GM18526 (cell line): ENCODE data around the gene LENG9.

Source experiments
- POLR2A ChIP-seq: IDR thresholded peaks from 3 replicates; pipeline ENCODE4 v1.6.1; 2011; ENCODE audit not compliant: insufficient read length; ENCODE audit errors: extremely low read depth

The LENG9 gene

DNA sequence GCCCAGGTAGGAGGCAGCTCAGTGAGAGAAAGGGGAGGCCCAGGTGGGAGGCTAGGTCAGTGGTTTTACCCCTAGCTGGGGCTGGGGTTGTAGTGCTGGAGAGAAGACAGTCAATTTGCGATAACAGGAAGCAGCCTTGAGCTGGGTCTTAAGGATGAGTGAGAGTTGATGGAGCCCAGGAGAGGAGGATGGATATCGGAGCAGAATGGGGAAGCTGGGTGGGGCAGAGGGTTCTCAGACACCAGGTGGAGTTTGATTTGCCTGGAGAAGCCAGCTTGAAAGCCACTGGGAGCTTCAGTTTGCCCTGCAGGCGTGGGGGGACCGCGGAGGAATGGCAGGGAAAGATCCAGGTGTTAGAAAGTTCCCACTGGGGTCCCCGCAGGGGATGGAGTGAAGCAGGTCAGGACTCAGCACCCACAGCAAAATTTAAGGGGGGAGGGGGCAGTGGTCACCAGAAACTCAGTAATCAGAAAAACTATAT lies 10.4 kb upstream of the LENG9 start:
- no peak for TF ChIP-seq POLR2A

DNA sequence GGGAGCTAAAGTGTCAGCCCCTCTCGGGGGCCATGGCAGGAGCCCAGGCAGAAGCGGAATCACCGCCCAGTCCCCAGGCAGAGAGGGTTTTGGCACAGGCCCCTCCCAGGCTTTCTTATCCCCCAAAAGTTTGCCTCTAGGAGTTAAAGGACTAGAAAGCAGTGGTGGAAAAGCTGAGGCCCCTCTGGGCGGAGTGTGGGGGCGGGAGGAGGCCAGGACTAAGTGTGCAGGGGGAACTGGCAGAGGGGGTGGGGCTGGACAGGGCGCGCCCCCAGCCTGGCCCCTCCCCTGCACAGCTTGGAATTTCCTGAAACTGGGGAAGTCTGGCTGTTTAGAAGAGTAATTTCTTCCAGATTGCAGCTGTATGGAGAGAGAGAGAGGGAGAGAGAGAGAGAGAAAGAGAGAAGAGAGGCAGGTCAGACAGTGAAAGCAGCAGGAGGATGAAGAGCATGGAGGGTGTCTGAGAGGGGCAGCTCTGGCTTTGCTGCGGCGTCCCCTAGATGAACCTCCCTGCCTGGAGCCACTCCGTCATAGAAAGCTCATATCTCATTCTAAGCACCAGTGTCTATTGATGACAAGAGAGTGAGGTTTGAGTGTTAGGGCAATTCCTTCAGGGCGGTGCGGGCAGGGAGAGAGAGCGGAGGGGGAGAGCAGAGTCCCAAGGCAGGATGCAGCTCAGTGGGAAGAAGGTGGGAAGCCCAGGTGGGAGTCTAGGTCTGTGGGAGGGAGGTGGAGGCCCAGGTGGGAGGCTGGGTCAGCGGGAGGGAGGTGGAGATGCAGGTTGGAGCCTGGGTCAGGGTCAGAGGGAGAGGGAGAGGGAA lies 9.7 kb upstream of the LENG9 start, which contains the start of gene CDC42EP5:
CDC42EP5 (minus strand) TSS at position 226 of the 821 bp plus-strand sequence. CDS start 7,749 bp downstream, outside the sequence.
- no peak for TF ChIP-seq POLR2A

DNA sequence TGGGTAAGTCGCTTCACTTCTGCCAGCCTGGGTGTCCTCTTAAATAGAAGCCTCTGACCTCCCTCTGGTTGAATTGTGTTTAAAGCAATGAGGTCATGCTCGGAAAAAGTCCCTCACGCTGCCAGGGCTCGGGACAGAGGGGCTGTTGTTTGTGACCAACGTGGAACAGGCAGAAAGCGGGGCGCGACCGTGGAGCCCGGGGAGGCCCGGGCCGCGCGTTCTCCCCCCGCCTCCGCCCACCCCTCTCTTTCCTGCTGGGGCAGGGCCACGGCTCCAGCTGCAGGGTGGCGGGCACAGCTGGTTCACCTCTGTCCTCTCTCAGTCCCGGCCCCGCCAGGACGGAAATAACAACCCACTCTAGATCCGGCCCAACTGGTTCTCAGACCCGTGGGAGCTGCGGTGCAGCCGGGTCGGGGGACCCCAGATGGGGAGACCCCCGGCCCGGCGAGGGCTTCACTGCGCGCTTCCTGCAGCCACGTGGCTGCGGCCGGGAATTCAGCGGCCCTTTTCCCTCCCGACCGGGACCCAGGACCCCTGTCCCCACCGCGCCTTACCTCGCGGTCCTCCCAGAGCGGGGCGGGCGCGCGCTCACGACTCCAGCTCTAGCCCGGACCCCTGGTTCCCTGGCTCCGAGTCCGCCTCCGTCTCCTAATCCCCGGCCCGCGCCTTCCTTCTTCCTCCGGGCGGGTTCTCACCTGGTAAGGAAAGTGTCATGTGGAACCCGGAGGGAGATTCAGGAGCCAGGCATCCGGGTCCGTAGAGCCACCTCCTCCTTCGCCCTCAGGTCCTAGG lies 7.6 kb upstream of the LENG9 start:
- TF ChIP-seq POLR2A, result no peak

DNA sequence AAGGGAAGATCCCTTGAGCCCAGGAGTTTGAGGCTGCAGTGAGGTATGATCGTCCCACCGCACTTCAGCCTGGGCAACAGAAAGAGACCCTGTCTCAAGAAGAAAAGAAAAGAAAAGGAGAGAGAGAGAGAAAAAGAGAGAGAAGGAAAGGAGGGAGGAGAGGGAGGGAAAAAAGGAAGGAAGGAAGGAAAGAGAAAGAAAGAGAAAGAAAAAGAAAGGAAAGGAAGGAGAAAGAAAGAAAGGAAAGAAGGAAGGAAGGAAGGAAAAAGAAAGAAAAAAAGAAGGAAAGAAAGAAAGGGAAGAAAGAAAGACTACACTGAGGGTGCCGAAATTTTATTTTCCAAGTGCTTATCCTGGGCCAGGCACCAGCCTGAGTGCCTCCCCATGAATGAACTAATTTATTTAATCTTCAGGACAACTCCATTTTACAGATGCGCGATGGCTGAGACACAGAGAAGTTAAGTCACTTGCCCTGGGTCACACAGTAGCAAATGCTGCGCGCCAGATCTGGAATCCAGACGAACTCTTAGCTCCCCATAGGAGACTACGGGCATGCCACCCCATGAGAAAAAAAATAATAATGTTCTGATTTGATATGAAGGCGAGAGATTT lies 6.8 kb upstream of the LENG9 start:
- TF ChIP-seq POLR2A, result no peak

DNA sequence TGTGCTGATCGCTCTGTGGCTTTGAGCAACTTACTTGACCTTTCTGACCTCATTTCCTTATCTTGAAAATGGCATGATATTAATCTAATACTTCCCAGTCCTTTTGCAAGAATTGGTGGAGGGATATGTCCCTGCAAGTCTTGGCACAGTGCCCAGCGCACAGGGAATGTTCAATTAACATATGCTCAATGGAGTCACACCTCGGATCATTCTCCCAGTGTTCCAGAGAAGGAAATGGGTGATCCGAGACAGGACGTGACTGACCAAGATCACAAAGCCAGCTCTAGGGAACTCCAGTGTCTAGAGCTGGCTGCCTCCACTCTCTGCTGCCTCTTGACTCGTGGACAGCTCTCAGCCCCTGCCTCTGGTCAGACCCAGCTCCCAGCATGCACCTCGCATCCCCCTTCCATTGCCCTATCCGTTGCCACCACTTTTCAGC lies 5.9 kb upstream of the LENG9 start:
- no peak for TF ChIP-seq POLR2A

DNA sequence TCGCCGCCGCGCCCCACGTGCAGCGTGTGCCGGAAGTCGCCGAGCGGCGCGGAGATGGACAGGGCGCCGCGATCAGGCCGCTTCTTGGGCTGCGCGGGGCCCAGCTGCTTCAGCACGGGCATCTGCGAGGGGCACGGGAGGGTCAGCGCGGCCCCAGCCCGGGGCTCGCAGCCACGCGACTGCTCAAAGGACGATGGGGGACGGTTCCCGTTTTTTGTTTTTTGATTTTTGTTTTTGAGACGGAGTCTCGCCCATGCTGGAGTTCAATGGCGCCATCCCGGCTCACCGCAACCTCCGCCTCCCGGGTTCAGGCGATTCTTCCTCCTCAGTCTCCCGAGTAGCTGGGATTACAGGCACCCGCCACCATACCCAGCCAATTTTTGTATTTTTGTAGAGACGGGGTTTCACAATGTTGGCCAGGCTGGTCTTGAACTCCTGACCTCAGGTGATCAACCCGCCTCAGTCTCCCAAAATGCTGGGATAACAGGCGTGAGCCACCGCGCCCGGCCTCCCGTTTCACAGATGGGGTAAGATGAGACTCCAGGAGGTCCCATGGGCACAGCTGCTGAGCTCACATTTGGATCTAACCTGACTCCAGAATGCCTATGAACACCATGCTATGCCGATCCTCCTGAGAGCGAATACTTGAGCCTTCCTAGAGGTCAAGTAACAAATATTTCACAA lies 2.0 kb upstream of the LENG9 start:
- no peak for TF ChIP-seq POLR2A

DNA sequence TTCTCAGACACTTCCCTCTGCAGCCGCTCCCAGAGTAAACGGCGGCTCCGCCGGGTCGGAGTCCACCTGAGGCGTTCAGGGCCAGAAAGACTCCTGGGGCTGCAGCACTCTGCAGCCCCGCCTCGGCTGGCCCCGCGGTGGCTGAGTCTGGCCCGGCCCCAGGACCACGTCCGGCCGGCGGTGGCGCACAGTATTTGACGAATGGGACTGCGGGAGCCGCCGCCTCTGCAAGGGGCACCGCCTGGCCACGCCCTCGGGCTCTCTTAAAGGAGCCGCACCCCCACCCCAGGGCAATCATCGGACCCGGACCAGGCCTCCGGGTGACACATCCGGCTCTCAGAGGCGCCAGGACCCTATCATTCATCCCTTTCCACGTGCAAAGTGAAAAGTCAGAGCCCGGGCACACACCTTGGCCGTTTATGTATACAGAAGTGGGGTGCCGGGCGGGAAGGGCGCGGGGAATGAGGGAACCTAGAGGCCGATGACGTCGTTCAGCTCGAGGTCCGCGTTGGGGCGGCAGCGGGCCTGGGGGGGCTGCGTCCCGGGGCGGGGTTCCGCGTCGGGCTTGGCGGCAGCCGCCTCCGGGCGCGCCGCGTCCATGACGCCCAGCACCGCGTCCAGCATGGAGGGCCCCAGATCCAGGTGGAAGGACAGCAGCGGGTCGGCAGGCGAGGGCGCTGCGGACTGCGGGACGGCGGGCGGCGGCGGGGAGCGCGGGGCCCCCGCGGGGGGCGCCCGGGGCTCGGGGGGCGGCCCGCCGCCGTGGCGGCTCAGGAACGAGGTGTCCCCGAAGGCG lies 1.2 kb upstream of the LENG9 start:
- TF ChIP-seq POLR2A, result peak; percentile 82

DNA sequence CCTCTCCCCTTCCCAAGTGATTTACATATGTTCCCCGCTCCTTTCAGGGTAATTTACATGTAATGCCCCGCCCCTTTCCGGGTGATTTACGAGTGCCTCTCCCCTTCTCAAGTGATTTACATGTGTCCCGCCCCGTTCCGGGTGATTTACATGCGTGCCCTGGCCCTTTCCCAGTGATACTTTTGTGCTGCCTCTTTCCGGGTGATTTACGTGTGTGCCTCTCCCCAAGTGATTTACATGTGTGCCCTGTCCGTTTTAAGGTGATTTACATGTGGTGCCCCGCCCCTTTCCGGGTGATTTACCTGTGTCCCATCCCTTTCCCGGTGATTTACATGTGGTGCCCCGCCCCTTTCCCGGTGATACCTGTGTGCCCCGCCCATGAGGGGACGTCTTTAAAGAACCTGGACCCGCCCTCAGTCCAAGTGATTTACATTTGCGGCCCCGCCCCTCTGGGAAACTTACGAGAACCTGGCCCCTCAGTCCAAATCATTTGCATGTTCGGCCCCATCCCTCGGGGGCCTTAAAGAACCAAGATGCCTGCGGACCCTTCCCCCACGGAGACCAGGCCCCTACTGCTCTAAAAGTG lies 559 bp upstream of the LENG9 start:
- TF ChIP-seq POLR2A, result no peak

DNA sequence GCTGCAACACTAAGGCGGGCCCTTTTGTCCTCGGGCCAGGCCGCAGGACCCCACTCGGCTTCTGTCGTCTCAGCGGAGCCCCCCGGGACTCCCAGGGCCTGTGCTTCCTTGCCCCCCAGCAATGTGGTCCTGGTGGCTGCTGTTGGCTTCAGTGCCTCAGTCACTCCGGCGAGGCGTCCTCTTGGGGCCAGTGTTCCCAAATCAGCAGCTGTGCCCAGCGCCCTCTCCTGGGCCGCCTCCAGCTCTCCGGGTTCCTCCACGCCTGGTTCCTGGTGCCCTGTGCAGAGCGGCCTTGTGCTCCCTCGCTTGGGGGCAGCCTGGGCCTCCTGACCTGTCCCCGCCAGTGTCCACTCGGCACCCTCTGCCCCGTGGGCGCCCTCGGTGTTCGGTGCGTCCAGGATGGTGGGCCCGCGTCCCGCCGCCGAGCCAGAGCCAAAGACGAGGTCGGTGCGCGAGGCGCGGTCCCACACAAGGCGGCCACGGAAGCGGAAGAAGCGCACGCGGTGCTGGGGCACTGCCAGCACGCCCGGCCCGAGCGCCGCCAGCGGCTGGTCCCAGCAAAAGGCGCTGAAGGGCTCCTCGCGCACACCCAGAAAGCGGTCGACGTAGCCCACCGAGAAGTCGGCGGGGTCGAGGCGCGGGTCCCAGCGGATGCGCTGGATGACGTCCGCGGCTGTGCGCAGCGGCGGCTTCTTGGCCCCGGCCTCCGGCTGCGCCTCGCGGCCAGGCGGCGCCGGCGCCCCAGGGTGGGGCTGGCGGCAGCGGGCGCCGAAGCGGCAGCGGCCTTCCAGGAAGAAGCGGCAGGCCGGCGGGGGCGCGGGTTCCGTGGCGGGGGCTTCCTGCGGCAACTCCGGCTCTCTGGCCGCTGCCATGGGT lies 685 bp downstream of the LENG9 start:
- no peak for TF ChIP-seq POLR2A

DNA sequence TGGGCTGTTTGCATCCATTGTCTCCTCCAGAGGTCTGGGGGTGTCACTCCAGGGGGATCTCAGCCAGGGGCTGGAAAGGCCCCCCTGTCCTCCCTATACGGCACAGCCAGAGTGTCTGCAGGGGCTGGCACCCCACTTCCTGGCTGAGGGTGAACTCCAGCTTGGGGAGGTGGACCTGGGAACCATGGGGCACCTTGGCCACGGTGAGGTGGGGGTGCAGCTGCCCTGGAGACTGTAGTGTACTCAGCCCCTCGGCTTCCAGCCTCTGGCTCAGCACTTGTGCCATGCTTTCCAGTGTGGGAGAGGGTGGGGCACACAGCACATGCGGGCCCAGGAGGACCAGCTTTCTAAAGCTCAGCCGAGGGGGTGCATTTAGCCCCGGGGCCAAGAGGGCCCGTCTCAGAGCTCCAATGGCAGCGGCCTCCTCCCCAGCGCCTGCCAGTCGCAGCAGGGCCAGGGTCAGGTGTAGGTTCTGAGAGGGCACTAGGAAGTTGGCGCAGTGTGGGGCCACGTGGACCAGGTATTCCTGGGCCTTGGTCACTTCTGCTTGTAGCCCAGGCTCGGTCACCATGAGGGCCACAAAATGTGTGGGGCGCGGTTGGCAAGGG lies 1.4 kb downstream of the LENG9 start:
- TF ChIP-seq POLR2A, result no peak

DNA sequence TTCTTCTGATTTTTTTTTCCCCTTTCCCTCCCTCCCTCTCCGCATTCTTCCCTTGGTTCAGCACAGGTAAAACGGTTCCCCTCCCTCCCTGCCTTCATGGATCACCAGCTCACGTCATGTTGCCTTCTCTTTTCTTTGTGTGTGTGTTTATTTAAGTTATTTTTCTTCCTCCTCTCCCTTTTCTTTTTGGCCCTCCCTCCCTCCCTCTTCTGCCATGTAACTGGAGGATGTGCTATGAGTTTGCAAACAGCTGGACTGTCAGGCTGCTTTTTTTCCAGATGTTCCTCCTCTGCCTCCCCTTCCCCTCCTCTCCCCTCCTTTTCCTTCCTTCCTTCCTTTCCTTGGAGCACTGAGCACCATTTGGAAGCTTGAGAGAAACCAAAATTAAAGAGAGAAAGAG lies 2.0 kb downstream of the LENG9 start:
- no peak for TF ChIP-seq POLR2A

DNA sequence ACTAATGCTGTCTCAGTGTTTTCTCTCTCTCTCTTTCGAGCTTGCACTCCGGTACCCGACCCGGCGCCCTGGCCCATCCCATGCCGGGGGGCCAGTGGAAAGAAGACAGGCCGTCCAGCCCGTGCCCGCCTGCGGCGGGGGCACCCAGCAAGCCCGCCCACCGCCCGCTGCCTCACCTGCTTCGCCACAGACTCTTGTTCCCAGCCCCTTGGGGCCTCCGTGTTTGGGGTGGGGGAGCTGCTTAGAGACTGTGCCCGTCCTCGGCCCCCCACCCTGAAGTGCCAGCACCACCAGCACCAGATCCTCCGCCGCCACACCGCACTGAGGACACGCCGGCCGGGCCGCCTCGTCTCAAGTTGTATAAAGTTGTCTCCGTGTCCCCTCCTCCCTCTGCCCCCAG lies 2.4 kb downstream of the LENG9 start:
- TF ChIP-seq POLR2A, result no peak
